ENCODE results near the gene LNX2. TPM values are rescaled to one million over a fixed set of nuclear protein-coding genes. Genes with fewer than 3 reads are reported as not detected.

Gene LNX2
- total RNA-seq, 2 donors from 2014 or later: 22.4 to 30.3 TPM

DNA sequence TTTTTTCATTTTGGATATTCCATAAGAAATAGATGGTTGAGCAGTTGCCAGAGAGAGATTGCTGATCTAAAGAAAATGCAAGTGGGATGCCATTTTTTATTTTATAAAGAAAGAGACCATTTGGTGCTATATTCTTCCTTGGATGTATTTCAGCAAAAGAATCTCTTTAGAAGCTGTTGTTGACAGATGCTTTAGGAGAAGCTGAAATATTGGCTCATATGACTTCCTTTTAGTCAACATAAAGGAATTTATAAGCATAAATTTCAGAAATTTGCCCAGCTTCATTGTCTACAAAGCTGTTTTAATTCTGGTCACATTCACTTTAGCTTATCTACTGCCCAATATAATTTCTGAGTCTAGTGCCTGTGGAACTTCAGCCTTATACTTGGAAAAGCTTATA is 38.2 kb upstream of the LNX2 start:
- DNase-seq: no peak
- H3K36me3 ChIP-seq: no peaks in the 10 kb centered on the region
- H3K4me3 ChIP-seq: no peak overlapping the region
- no peak overlapping the region for H3K27ac ChIP-seq
- H3K4me1 ChIP-seq: no peaks in the 10 kb centered on the region
- TF ChIP-seq, protein P1, sequence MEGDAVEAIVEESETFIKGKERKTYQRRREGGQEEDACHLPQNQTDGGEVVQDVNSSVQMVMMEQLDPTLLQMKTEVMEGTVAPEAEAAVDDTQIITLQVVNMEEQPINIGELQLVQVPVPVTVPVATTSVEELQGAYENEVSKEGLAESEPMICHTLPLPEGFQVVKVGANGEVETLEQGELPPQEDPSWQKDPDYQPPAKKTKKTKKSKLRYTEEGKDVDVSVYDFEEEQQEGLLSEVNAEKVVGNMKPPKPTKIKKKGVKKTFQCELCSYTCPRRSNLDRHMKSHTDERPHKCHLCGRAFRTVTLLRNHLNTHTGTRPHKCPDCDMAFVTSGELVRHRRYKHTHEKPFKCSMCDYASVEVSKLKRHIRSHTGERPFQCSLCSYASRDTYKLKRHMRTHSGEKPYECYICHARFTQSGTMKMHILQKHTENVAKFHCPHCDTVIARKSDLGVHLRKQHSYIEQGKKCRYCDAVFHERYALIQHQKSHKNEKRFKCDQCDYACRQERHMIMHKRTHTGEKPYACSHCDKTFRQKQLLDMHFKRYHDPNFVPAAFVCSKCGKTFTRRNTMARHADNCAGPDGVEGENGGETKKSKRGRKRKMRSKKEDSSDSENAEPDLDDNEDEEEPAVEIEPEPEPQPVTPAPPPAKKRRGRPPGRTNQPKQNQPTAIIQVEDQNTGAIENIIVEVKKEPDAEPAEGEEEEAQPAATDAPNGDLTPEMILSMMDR (IDR thresholded peaks at IDR 0.05): no peak
- no peaks in the 10 kb centered on the region for H3K27me3 ChIP-seq
- no peak overlapping the region for H3K9ac ChIP-seq (ENCODE audit: low read depth in 2 of 2, low read length in 2 of 2)
- intact Hi-C loops (cut with DNase I): no loop called here
- no peaks in the 10 kb centered on the region for H3K9me3 ChIP-seq

GRCh38 chr13:27657724-27658123 is 37.4 kb upstream of the LNX2 start:
- TF ChIP-seq, protein P1 (IDR thresholded peaks at IDR 0.05): no peak
- Histone ChIP-seq H3K9ac (ENCODE audit: low read depth in 2 of 2, low read length in 2 of 2) (no peak overlapping the region), H3K36me3 (no peaks in the 10 kb centered on the region), H3K4me3 (no peak overlapping the region), H3K27ac (no peak overlapping the region), H3K4me1 (no peaks in the 10 kb centered on the region), H3K9me3 (no peaks in the 10 kb centered on the region), H3K27me3 (no peaks in the 10 kb centered on the region)
- DNase-seq: no peak
- intact Hi-C loops (cut with DNase I): no loop called here

- TF ChIP-seq, protein P1 (IDR thresholded peaks at IDR 0.05): no peak
- no peak overlapping the region for H3K4me3 ChIP-seq
- no peaks in the 10 kb centered on the region for H3K9me3 ChIP-seq
- no peaks in the 10 kb centered on the region for H3K4me1 ChIP-seq
- no peak overlapping the region for H3K27ac ChIP-seq
- DNase-seq: no peak
- intact Hi-C loops (cut with DNase I): no loop called here
- no peak overlapping the region for H3K9ac ChIP-seq (ENCODE audit: low read depth in 2 of 2, low read length in 2 of 2)
- peaks cover 7% of the 10 kb centered on the region for H3K36me3 ChIP-seq
- H3K27me3 ChIP-seq: no peaks in the 10 kb centered on the region
Observed at GRCh38 chr13:27654816-27655215, 34.5 kb upstream of the LNX2 start.

DNA sequence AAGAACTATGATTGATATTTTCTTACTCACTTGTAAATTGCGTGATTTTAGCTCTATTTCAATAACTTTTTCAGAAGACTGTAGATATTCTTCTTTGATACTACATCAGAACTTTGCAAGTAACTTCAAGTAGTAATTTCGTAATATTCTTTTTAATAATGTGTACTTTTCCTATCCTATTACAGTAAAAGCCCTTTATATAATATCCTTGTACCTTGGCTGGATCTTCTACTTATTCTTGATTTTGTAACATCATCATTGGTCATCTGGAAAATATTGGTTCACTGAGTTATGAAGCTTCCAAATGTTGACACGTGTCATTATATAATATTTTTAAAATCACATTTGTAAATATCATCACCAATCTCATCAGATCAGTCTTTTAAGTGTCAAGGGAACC is 33.7 kb upstream of the LNX2 start:
- no peak overlapping the region for H3K27ac ChIP-seq
- intact Hi-C loops (cut with DNase I): no loop called here

DNA sequence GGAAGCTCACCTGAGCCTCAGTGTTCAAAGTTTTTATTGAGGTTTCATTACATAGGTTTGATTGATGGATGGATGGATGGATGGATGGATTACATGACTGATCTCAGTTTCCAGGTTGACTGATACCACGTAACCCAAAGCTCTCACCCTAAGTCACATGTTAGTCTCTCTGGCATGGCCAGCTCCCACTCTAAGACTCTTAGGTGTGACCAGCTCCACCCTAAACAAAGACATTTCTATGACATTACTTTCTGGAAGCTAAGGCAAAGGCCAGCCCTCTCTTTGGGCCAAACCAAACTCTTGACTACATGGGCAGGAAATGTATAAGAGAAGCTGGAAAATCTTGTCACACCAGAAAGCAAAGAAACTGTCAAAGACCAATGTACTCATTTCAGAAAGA is 30.0 kb upstream of the LNX2 start:
- Histone ChIP-seq H3K4me1 (no peaks in the 10 kb centered on the region), H3K27me3 (no peaks in the 10 kb centered on the region), H3K4me3 (no peak overlapping the region), H3K9me3 (no peaks in the 10 kb centered on the region), H3K36me3 (peaks cover 12% of the 10 kb centered on the region), H3K27ac (no peak overlapping the region), H3K9ac (ENCODE audit: low read depth in 2 of 2, low read length in 2 of 2) (no peak overlapping the region)
- TF ChIP-seq, protein P1 (IDR thresholded peaks at IDR 0.05): no peak
- intact Hi-C loops (cut with DNase I): no loop called here
- no peak for DNase-seq

More for the DNA sequence above, 33.7 kb upstream of the LNX2 start:
- H3K36me3 ChIP-seq: peaks cover 12% of the 10 kb centered on the region
- no peaks in the 10 kb centered on the region for H3K27me3 ChIP-seq
- TF ChIP-seq, protein P1 (IDR thresholded peaks at IDR 0.05): no peak
- DNase-seq: no peak
- no peak overlapping the region for H3K4me3 ChIP-seq
- no peak overlapping the region for H3K9ac ChIP-seq (ENCODE audit: low read depth in 2 of 2, low read length in 2 of 2)
- H3K9me3 ChIP-seq: no peaks in the 10 kb centered on the region
- H3K4me1 ChIP-seq: no peaks in the 10 kb centered on the region

DNA sequence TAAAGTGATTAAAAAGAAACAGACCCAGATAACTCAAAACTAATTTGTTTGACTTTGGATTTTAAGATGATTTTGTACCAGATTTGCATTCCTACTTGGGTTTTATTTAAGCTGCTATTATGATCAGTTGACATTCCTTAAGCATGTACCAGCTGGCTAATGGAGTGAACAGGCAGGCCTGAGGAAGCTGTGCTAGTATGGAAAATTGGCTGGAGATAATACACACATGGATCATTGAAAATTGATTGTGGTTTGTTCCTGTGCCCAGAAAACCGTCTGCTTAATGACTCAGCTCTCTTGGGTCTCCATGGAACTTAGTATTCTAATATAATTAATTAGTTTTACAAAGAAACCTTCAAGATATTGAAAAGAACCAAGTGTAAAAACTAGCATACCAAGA is 24.0 kb upstream of the LNX2 start:
- Histone ChIP-seq H3K36me3 (no peaks in the 10 kb centered on the region), H3K27me3 (no peaks in the 10 kb centered on the region), H3K4me1 (no peaks in the 10 kb centered on the region), H3K9me3 (no peaks in the 10 kb centered on the region), H3K27ac (no peak overlapping the region), H3K4me3 (no peak overlapping the region), H3K9ac (ENCODE audit: low read depth in 2 of 2, low read length in 2 of 2) (no peak overlapping the region)
- DNase-seq: no peak
- TF ChIP-seq, protein P1 (IDR thresholded peaks at IDR 0.05): no peak
- intact Hi-C loops (cut with DNase I): no loop called here
